Measurements from ENCODE around the gene MANSC4. TPM values are rescaled to one million over a fixed set of nuclear protein-coding genes. Genes with fewer than 3 reads are reported as not detected.

The MANSC4 gene
- total RNA-seq, 4 donors from 2014 or later, result not detected

GRCh38 chr12:27807063-27807703 is 27.1 kb upstream of the MANSC4 start:
- Histone ChIP-seq H3K27me3 (no peaks in the 10 kb centered on the region), H3K27ac (no peak overlapping the region), H3K4me3 (replicated peaks in 1 of 3) (no peak overlapping the region), H3K4me1 (no peaks in the 10 kb centered on the region), H3K9me3 (no peaks in the 10 kb centered on the region), H3K36me3 (no peaks in the 10 kb centered on the region)
- WGBS, 2 donors, result 63 to 69% methylated on average over 8 of the region's 8 CpGs
- intact Hi-C loops (cut with DNase I), result no loop called here
- TF ChIP-seq POLR2A (IDR thresholded peaks at IDR 0.05) (no peak), CTCF (IDR thresholded peaks at IDR 0.05) (no peak)
- DNase-seq, result no peak

- 83 to 92% methylated on average over 2 to 4 of the region's 4 CpGs for WGBS, 2 donors
Measured at GRCh38 chr12:27806259-27806658, 26.2 kb upstream of the MANSC4 start.

GRCh38 chr12:27805238-27805637 is 25.2 kb upstream of the MANSC4 start:
- Histone ChIP-seq H3K9me3 (no peaks in the 10 kb centered on the region), H3K27me3 (no peaks in the 10 kb centered on the region), H3K4me3 (replicated peaks in 1 of 3) (no peak overlapping the region), H3K27ac (no peak overlapping the region), H3K4me1 (no peaks in the 10 kb centered on the region), H3K36me3 (no peaks in the 10 kb centered on the region)
- WGBS, 2 donors, result 0 to 17% methylated on average over 1 of the region's 1 CpG
- DNase-seq, result no peak
- TF ChIP-seq POLR2A (IDR thresholded peaks at IDR 0.05) (no peak), CTCF (IDR thresholded peaks at IDR 0.05) (no peak)
- intact Hi-C loops (cut with DNase I), result no loop called here

More at GRCh38 chr12:27806259-27806658, 26.2 kb upstream of the MANSC4 start:
- no peaks in the 10 kb centered on the region for H3K4me1 ChIP-seq
- no peak overlapping the region for H3K27ac ChIP-seq
- no peak for DNase-seq
- H3K27me3 ChIP-seq, result no peaks in the 10 kb centered on the region
- no peak overlapping the region for H3K4me3 ChIP-seq (replicated peaks in 1 of 3)
- intact Hi-C loops (cut with DNase I), result no loop called here
- no peaks in the 10 kb centered on the region for H3K36me3 ChIP-seq
- TF ChIP-seq POLR2A (IDR thresholded peaks at IDR 0.05) (no peak), CTCF (IDR thresholded peaks at IDR 0.05) (no peak)
- H3K9me3 ChIP-seq, result no peaks in the 10 kb centered on the region

GRCh38 chr12:27802936-27803335 is 22.9 kb upstream of the MANSC4 start:
- Histone ChIP-seq H3K4me3 (replicated peaks in 1 of 3) (no peak overlapping the region), H3K27ac (no peak overlapping the region), H3K9me3 (no peaks in the 10 kb centered on the region), H3K27me3 (no peaks in the 10 kb centered on the region), H3K4me1 (no peaks in the 10 kb centered on the region), H3K36me3 (peaks cover 9 to 14% of the 10 kb centered on the region in 2 donors)
- no peak for DNase-seq
- WGBS, 2 donors, result 96% methylated on average over 2 of the region's 2 CpGs
- no peak for TF ChIP-seq POLR2A (IDR thresholded peaks at IDR 0.05)
- TF ChIP-seq CTCF (IDR thresholded peaks at IDR 0.05), result no peak
- intact Hi-C loops (cut with DNase I), result no loop called here

GRCh38 chr12:27802511-27802910 is 22.5 kb upstream of the MANSC4 start:
- intact Hi-C loops (cut with DNase I), result no loop called here
- Histone ChIP-seq H3K27me3 (no peaks in the 10 kb centered on the region), H3K36me3 (peaks cover 13 to 19% of the 10 kb centered on the region in 2 donors), H3K27ac (no peak overlapping the region), H3K4me3 (replicated peaks in 1 of 3) (no peak overlapping the region), H3K4me1 (no peaks in the 10 kb centered on the region), H3K9me3 (no peaks in the 10 kb centered on the region)
- no peak for DNase-seq
- TF ChIP-seq POLR2A (IDR thresholded peaks at IDR 0.05) (no peak), CTCF (IDR thresholded peaks at IDR 0.05) (no peak)
- 83 to 84% methylated on average over 4 of the region's 4 CpGs for WGBS, 2 donors

All from thyroid gland (tissue), 4 donors.